Measurements from ENCODE around the gene CCDC57. TPM values are rescaled to one million over a fixed set of nuclear protein-coding genes. Genes with fewer than 3 reads are reported as not detected.
"Not testable (repeated sequence)": the region's sequence is repeated elsewhere in the genome, so short reads cannot be mapped to it uniquely, and the experiment has no call there.

CCDC57 gene, protein sequence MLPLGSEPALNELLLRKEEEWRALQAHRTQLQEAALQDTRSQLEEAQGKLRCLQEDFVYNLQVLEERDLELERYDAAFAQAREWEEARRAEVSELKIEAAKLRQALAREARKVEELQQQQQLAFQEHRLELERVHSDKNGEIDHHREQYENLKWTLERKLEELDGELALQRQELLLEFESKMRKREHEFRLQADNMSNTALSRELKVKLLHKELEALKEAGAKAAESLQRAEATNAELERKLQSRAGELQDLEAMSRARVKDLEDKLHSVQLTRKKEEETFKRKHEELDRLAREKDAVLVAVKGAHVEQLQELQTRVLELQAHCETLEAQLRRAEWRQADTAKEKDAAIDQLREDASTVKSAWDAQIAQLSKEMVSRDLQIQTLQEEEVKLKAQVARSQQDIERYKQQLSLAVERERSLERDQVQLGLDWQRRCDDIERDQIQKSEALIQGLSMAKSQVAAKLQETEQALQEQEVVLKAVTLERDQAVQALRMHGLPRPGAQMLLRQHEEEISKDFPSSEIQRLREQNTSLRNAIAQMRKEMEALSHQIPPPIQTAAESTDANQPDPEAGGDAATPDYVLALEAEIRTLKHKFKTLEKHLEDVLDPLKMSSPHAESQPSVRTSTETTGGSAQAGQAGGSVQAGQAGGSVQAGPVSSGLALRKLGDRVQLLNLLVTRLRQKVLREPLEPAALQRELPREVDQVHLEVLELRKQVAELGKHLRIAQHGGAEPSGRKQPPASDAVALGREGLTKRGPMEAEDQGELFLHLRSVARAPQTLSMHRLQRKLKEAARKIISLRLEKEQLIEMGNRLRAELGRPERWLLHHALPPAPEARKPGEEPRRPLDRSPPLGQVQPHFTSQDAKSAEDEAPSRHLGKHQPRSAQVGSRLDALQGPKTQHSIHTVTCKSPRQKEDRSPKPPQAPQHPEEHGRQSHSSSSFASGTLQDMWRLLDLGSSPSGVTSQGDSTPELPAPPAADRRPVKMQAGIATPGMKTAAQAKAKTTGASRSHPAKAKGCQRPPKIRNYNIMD
- total RNA-seq: 10 to 100 TPM in 3 of 4 donors, 1 to 10 TPM in 1; 8.4 to 21.6 (median 16.4) TPM

DNA sequence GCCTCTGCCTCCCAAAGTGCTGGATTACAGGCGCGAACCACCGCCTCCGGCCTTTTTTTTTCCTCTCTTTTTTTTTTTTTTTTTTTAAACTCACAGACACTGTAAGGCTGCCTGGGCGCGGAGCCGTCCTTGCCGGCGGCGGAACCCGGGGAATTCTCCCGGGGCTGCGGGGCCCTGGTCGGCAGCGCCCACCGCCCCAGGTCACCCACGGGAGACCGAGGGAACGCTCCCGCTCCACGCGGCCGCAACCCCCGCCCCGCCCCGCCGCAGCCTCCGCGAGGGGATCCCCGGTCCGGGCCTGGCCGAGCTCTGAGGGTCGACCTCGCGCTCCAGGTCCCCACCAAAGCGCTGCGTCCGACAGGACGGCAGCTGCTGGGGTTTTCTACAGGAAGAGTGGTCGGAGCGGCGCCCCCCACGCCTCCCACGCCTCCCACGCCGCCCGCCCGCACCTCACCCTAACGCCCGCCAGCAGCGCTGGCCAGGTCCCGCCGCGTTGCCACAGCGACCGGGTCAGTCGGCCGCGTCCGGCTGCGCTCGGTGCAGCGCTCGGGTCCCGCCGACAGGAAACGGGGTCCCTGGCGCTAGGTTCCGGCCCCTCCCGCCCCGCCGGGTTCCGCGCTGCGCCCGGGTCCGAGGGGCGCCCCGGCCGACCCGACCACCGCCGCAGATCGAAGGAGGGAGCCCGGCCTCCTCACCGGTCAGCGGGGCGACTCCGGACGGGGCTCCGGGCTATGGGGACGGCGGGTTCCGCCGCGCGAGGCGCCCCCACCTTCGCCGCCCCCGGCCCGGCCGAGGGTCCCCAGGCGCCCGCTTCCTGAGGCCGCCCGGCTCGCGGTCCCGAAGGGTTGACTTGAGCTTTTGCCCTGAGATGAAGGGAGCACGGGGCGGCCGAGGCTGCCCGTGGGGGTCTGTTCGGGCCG is at the start of gene CCDC57:
Gene CCDC57, minus strand, starts transcription at position 512 of the 920 bp plus-strand sequence. CDS start 10,898 bp downstream, outside the sequence.
- H3K4me3 ChIP-seq: peak within 1 kb of the TSS; percentile 70 to 98 (median 97)
- H3K27ac ChIP-seq (replicated peaks in 1 of 4): peak within 1 kb of the TSS; percentile 87 to 92 (median 89)
- no peak for DNase-seq (ENCODE audit: extremely low spot score)
- no peaks in the 10 kb centered on the region for H3K9me3 ChIP-seq
- peaks cover 26 to 54% (median 41%) of the 10 kb centered on the region in 4 donors for H3K4me1 ChIP-seq
- H3K27me3 ChIP-seq: no peaks in the 10 kb centered on the region
- intact Hi-C loops (cut with DNase I): no loop called here
- peaks cover 0 to 2% (median 0%) of the 10 kb centered on the region in 4 donors for H3K36me3 ChIP-seq
- peak in 2 of 3 experiments; percentile 32 to 41 for TF ChIP-seq CTCF (IDR thresholded peaks at IDR 0.05)
- TF ChIP-seq POLR2A (IDR thresholded peaks at IDR 0.05; ENCODE audit: low read depth): peak; percentile 16
- TF ChIP-seq EP300 (IDR thresholded peaks at IDR 0.05): no peak
- peak; percentile 70 to 85 for TF ChIP-seq POLR2AphosphoS5 (IDR thresholded peaks at IDR 0.05)
- WGBS: 0% methylated on average over 17 of the region's 116 CpGs

- peaks cover 40 to 94% (median 83%) of the 10 kb centered on the region in 4 donors for H3K36me3 ChIP-seq
- WGBS: 55% methylated on average over 4 of the region's 4 CpGs
- H3K4me3 ChIP-seq: no peak overlapping the region
- no peak for TF ChIP-seq POLR2A (IDR thresholded peaks at IDR 0.05; ENCODE audit: low read depth)
- no peak for TF ChIP-seq EP300 (IDR thresholded peaks at IDR 0.05)
- TF ChIP-seq POLR2AphosphoS5 (IDR thresholded peaks at IDR 0.05): no peak
- no peaks in the 10 kb centered on the region for H3K9me3 ChIP-seq
- peak overlapping the region in 3 of 4 donors; percentile 20 to 39 (median 35) for H3K27ac ChIP-seq (replicated peaks in 1 of 4)
- no peaks in the 10 kb centered on the region for H3K27me3 ChIP-seq
- intact Hi-C loops (cut with DNase I): no loop called here
- DNase-seq (ENCODE audit: extremely low spot score): no peak
- peaks cover 16 to 60% (median 48%) of the 10 kb centered on the region in 4 donors for H3K4me1 ChIP-seq
Observed at GRCh38 chr17:82262344-82262743, 49.7 kb upstream of the CCDC57 start.

GRCh38 chr17:82259972-82260961 is 47.6 kb upstream of the CCDC57 start:
- peaks cover 32 to 100% (median 88%) of the 10 kb centered on the region in 4 donors for H3K36me3 ChIP-seq
- intact Hi-C loops (cut with DNase I); H3K4me3 ChIP-seq; H3K9me3 ChIP-seq; H3K27me3 ChIP-seq; DNase-seq (ENCODE audit: extremely low spot score): not testable (repeated sequence)
- H3K27ac ChIP-seq (replicated peaks in 1 of 4): peak overlapping the region in 1 of 4 donors; percentile 22
- peaks cover 0 to 44% (median 36%) of the 10 kb centered on the region in 4 donors for H3K4me1 ChIP-seq
- 91% methylated on average over 8 of the region's 8 CpGs for WGBS

DNA sequence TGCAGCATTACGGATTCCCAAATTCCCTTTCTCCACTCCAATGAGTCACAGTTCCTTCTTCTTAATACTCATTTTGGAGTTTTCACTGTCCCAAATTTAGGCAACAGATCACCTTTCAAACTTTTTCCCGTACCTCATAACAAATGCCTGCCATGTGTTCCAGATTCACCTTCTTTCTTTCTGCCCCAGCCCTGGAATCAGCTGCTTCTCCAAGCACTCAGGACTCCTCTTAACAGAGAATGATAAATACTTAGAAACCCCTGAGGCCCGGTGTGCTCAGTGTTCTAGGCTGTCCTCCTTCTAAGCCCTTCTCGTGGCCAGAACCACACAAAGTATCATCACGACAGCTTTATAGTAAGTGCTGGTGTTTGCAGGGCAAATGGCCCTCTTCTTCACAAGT is 45.9 kb upstream of the CCDC57 start:
- TF ChIP-seq POLR2AphosphoS5 (IDR thresholded peaks at IDR 0.05) (no peak), CTCF (IDR thresholded peaks at IDR 0.05) (no peak)
- peak overlapping the region in 3 of 4 donors; percentile 38 to 60 (median 40) for H3K27ac ChIP-seq (replicated peaks in 1 of 4)
- no peaks in the 10 kb centered on the region for H3K9me3 ChIP-seq
- intact Hi-C loops (cut with DNase I): no loop called here
- peaks cover 35 to 100% (median 85%) of the 10 kb centered on the region in 4 donors for H3K36me3 ChIP-seq
- WGBS: 69% methylated on average over 5 of the region's 5 CpGs
- no peak for DNase-seq (ENCODE audit: extremely low spot score)
- H3K4me1 ChIP-seq: peaks cover 0 to 31% (median 30%) of the 10 kb centered on the region in 4 donors
- H3K4me3 ChIP-seq: no peak overlapping the region
- H3K27me3 ChIP-seq: no peaks in the 10 kb centered on the region

Measured in esophagus muscularis mucosa (tissue), 4 donors.